Lower lobe of right lung (tissue), 2 donors: Measurements from ENCODE around the gene TMCO5A. TPM values are rescaled to one million over a fixed set of nuclear protein-coding genes. Genes with fewer than 3 reads are reported as not detected.
"Not testable (repeated sequence)": the region's sequence is repeated elsewhere in the genome, so short reads cannot be mapped to it uniquely, and the experiment has no call there.

Source experiments
- ATAC-seq, 2 donors: fragments of 200-7000 bp; cut with Tn5 transposase; one replicate each; pipeline ENCODE4 v1.9.1; 2020 to 2022; ENCODE audit warnings: mild to moderate bottlenecking in 2 of 2, moderate library complexity in 2 of 2
- DNase-seq: peaks from one replicate; pipeline ENCODE4 v3.0.0-alpha.2; 2020
- H3K27ac ChIP-seq: fragments of 200-600 bp; one replicate; pipeline ENCODE4 v1.8.0; 2022
- H3K27me3 ChIP-seq: fragments of 200-600 bp; one replicate; pipeline ENCODE4 v1.8.0; 2022; ENCODE audit warnings: low read depth
- H3K36me3 ChIP-seq: fragments of 200-600 bp; one replicate; pipeline ENCODE4 v1.8.0; 2022; ENCODE audit warnings: mild to moderate bottlenecking
- H3K4me1 ChIP-seq: fragments of 200-600 bp; one replicate; pipeline ENCODE4 v1.8.0; 2022
- H3K4me3 ChIP-seq: fragments of 200-600 bp; one replicate; pipeline ENCODE4 v1.8.0; 2022; ENCODE audit warnings: mild to moderate bottlenecking
- H3K9me3 ChIP-seq: fragments of 200-600 bp; one replicate; pipeline ENCODE4 v1.8.0; 2022
- intact Hi-C: fragments of 100-400 bp; cut with DNase I; formaldehyde crosslinking; loops from one replicate; pipeline ENCODE4 v1.11.0; 2022
- total RNA-seq: library from RNA; stranded (reverse); fragmentation: NEBNext Ultra II Directional; extraction: Animal tissue kit (Norgen Biotek cat#: 25700); gene quantifications from one replicate; pipeline ENCODE4 v1.2.1, GENCODE V29; 2021
- TF ChIP-seq, protein P1 (sequence below): fragments of 200-600 bp; IDR thresholded peaks from one replicate; pipeline ENCODE4 v1.8.0; 2022; ENCODE audit warnings: antibody characterized with exemption, mild to moderate bottlenecking
- donor health status: DM: no; HTN: yes; CAD: no; lungs with severe emphysema.

The TMCO5A gene
- total RNA-seq, 1 donor from 2014 or later = not detected

- Histone ChIP-seq H3K27ac (no peak overlapping the region), H3K27me3 (no peaks in the 10 kb centered on the region), H3K4me1 (no peaks in the 10 kb centered on the region), H3K4me3 (no peak overlapping the region), H3K9me3 (no peaks in the 10 kb centered on the region), H3K36me3 (no peaks in the 10 kb centered on the region)
- DNase-seq (no peak), ATAC-seq (no peak)
- intact Hi-C loops = no loop called here
- TF ChIP-seq, protein P1, sequence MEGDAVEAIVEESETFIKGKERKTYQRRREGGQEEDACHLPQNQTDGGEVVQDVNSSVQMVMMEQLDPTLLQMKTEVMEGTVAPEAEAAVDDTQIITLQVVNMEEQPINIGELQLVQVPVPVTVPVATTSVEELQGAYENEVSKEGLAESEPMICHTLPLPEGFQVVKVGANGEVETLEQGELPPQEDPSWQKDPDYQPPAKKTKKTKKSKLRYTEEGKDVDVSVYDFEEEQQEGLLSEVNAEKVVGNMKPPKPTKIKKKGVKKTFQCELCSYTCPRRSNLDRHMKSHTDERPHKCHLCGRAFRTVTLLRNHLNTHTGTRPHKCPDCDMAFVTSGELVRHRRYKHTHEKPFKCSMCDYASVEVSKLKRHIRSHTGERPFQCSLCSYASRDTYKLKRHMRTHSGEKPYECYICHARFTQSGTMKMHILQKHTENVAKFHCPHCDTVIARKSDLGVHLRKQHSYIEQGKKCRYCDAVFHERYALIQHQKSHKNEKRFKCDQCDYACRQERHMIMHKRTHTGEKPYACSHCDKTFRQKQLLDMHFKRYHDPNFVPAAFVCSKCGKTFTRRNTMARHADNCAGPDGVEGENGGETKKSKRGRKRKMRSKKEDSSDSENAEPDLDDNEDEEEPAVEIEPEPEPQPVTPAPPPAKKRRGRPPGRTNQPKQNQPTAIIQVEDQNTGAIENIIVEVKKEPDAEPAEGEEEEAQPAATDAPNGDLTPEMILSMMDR = no peak
Measured at GRCh38 chr15:37932549-37932948, 1.9 kb upstream of the TMCO5A start.

GRCh38 chr15:37933666-37934065, 774 bp upstream of the TMCO5A start:
- Histone ChIP-seq H3K27ac (no peak overlapping the region), H3K9me3 (no peaks in the 10 kb centered on the region), H3K4me3 (no peak overlapping the region), H3K27me3 (no peaks in the 10 kb centered on the region), H3K4me1 (no peaks in the 10 kb centered on the region), H3K36me3 (no peaks in the 10 kb centered on the region)
- intact Hi-C loops = no loop called here
- ATAC-seq (no peak), DNase-seq (no peak)
- TF ChIP-seq, protein P1 = no peak

- H3K9me3 ChIP-seq = no peaks in the 10 kb centered on the region
- TF ChIP-seq, protein P1 = no peak
- intact Hi-C loops = no loop called here
- DNase-seq (no peak), ATAC-seq (no peak)
- no peaks in the 10 kb centered on the region for H3K4me1 ChIP-seq
- no peaks in the 10 kb centered on the region for H3K27me3 ChIP-seq
- H3K36me3 ChIP-seq = no peaks in the 10 kb centered on the region
- H3K4me3 ChIP-seq = no peak overlapping the region
- no peak overlapping the region for H3K27ac ChIP-seq
Measured at GRCh38 chr15:37940876-37941275, 6.4 kb downstream of the TMCO5A start.

- H3K4me1 ChIP-seq = no peaks in the 10 kb centered on the region
- no peak for DNase-seq
- H3K4me3 ChIP-seq = no peak overlapping the region
- no peaks in the 10 kb centered on the region for H3K36me3 ChIP-seq
- intact Hi-C loops = no loop called here
- no peak for ATAC-seq
- no peaks in the 10 kb centered on the region for H3K27me3 ChIP-seq
- TF ChIP-seq, protein P1 = no peak
- no peaks in the 10 kb centered on the region for H3K9me3 ChIP-seq
- H3K27ac ChIP-seq = no peak overlapping the region
Measured at GRCh38 chr15:37941779-37942178, 7.3 kb downstream of the TMCO5A start.

GRCh38 chr15:37951999-37952398, 17.6 kb downstream of the TMCO5A start:
- intact Hi-C loops = no loop called here
- no peaks in the 10 kb centered on the region for H3K27me3 ChIP-seq
- TF ChIP-seq, protein P1 = no peak
- DNase-seq = no peak
- H3K36me3 ChIP-seq = no peaks in the 10 kb centered on the region
- no peaks in the 10 kb centered on the region for H3K4me1 ChIP-seq
- H3K9me3 ChIP-seq = no peaks in the 10 kb centered on the region
- H3K4me3 ChIP-seq = no peak overlapping the region
- ATAC-seq = peak in 1 of 2 donors; percentile 49
- no peak overlapping the region for H3K27ac ChIP-seq

DNA sequence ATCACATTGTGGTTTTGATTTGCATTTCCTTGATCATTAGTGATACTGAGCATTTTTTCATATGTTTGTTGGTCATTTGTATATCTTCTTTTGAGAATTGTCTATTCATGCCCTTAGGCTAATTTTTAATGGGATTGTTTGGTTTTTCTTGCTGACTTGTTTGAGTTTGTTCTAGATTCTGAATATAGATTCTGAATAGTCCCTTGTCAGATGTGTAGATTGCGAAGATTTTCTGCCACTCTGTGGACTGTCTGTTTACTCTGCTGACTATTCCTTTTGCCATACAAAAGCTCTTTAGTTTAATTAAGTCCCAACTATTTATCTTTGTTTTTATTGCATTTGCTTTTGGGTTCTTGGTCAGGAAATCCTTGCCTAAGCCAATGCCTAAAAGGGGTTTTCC, 26.3 kb downstream of the TMCO5A start:
- H3K27ac ChIP-seq, H3K36me3 ChIP-seq, H3K9me3 ChIP-seq, H3K27me3 ChIP-seq, DNase-seq, ATAC-seq, H3K4me3 ChIP-seq, intact Hi-C loops, H3K4me1 ChIP-seq: not testable (repeated sequence)
